ENCODE results near the gene LRRN3. TPM values are rescaled to one million over a fixed set of nuclear protein-coding genes. Genes with fewer than 3 reads are reported as not detected.
A peak's percentile ranks its signal among the peaks of the same experiment; 100 is the strongest.

LRRN3 gene
- total and polyA plus RNA-seq, 9 donors: 8.7 to 18.9 (median 12.2) TPM

DNA sequence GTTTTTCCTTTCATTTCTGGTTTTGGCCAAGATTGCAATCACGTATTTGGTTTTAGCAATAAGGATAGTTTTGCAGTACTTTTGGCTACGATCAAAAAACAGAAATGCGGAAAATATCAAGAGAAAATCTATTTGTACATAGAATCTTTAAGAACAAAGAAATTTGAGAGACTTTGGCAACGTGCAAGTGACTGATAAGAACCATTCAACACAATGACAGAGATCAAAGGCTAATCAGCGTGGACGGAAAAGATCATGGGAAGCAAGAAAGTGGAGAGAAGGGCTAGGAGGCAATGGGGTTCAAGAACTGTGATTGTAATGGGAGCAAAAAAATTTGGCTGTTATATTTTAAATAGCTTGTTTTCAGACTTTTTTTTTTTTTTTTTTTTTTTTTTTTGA is 16.2 kb upstream of the LRRN3 start:
- DNase-seq: no peak
- WGBS (ENCODE audit: insufficient coverage): no CpG with 5 or more reads among the region's 6 CpGs
- Histone ChIP-seq H3K9me3 (replicated peaks; ENCODE audit: control insufficient read depth, low read depth, low read length) (no peaks in the 10 kb centered on the region), H3K36me3 (ENCODE audit: control insufficient read depth, insufficient read depth, low read length) (no peaks in the 10 kb centered on the region), H3K4me1 (ENCODE audit: control insufficient read depth, insufficient read depth, low read length) (no peaks in the 10 kb centered on the region), H3K27me3 (ENCODE audit: control insufficient read depth, insufficient read depth, low read length) (no peaks in the 10 kb centered on the region), H3K4me3 (ENCODE audit: low read length) (no peak overlapping the region), H3K27ac (ENCODE audit: low read length) (no peak overlapping the region)

DNA sequence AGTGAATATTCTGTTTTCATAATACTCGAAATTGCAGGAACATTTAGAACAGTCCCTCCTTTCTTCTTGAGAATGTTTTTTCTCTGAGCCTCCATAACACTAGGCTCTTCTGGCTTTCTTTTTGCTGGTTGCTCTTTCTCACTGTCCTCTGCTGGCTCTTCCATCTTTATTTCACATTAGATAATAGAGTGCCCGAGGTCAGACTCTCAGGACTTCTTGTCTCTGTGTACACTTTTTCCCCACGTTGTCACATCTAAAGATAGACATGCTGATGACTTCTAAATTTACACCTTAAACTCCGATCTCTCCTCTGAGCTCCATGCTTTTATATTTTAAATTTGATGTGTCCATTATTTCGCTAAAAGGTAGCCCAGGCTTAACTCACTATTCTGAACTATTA is 15.4 kb upstream of the LRRN3 start:
- Histone ChIP-seq H3K27me3 (ENCODE audit: control insufficient read depth, insufficient read depth, low read length) (no peaks in the 10 kb centered on the region), H3K4me1 (ENCODE audit: control insufficient read depth, insufficient read depth, low read length) (no peaks in the 10 kb centered on the region), H3K27ac (ENCODE audit: low read length) (no peak overlapping the region), H3K9me3 (replicated peaks; ENCODE audit: control insufficient read depth, low read depth, low read length) (no peaks in the 10 kb centered on the region), H3K36me3 (ENCODE audit: control insufficient read depth, insufficient read depth, low read length) (no peaks in the 10 kb centered on the region), H3K4me3 (ENCODE audit: low read length) (no peak overlapping the region)
- WGBS (ENCODE audit: insufficient coverage): no CpG with 5 or more reads among the region's 5 CpGs
- DNase-seq: no peak

DNA sequence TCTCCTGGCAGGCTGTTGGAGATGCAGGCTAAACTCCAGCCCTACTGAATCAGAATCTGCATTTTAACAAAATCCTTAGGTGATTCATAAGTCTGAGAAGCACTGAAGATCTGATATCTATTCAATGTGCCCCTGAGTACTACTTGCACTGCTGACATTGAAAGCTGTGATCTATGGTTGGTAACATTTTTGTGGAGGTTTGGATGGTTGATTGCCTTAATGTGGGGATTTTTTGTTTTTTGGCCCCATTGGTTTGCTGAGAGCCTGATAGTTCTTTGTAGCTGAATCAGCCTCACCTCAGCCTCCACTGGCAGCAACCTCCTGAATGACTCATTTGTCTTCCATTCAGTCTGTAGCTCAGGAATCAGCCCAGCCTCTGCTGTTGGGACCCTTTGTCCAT is 14.7 kb upstream of the LRRN3 start:
- H3K27me3 ChIP-seq (ENCODE audit: control insufficient read depth, insufficient read depth, low read length): no peaks in the 10 kb centered on the region
- DNase-seq: no peak

DNA sequence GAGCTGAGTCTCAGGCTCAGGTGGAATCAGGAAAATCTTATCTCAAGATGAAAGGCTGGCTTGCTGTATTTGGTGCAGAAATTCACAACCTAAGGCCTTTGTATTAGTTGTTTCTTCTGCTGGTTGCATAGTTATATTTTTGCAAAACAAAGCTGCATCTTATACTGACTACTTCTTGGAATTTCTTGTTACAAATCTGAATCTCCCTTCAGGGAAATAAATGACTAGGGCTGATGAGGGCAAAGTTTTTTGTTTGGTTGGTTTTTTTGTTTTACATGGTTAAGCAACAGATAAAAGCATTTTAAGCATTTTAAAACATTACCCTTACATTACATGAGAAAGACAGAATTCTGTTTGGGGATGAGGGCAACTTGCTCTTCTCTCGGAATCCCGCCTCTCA is 13.9 kb upstream of the LRRN3 start:
- Histone ChIP-seq H3K36me3 (ENCODE audit: control insufficient read depth, insufficient read depth, low read length) (no peaks in the 10 kb centered on the region), H3K27me3 (ENCODE audit: control insufficient read depth, insufficient read depth, low read length) (no peaks in the 10 kb centered on the region), H3K4me1 (ENCODE audit: control insufficient read depth, insufficient read depth, low read length) (no peaks in the 10 kb centered on the region), H3K27ac (ENCODE audit: low read length) (no peak overlapping the region), H3K9me3 (replicated peaks; ENCODE audit: control insufficient read depth, low read depth, low read length) (no peaks in the 10 kb centered on the region), H3K4me3 (ENCODE audit: low read length) (no peak overlapping the region)
- no CpG with 5 or more reads among the region's 2 CpGs for WGBS (ENCODE audit: insufficient coverage)
- no peak for DNase-seq

More for the DNA sequence above, 14.7 kb upstream of the LRRN3 start:
- Histone ChIP-seq H3K27ac (ENCODE audit: low read length) (no peak overlapping the region), H3K9me3 (replicated peaks; ENCODE audit: control insufficient read depth, low read depth, low read length) (no peaks in the 10 kb centered on the region), H3K4me3 (ENCODE audit: low read length) (no peak overlapping the region), H3K36me3 (ENCODE audit: control insufficient read depth, insufficient read depth, low read length) (no peaks in the 10 kb centered on the region), H3K4me1 (ENCODE audit: control insufficient read depth, insufficient read depth, low read length) (no peaks in the 10 kb centered on the region)

DNA sequence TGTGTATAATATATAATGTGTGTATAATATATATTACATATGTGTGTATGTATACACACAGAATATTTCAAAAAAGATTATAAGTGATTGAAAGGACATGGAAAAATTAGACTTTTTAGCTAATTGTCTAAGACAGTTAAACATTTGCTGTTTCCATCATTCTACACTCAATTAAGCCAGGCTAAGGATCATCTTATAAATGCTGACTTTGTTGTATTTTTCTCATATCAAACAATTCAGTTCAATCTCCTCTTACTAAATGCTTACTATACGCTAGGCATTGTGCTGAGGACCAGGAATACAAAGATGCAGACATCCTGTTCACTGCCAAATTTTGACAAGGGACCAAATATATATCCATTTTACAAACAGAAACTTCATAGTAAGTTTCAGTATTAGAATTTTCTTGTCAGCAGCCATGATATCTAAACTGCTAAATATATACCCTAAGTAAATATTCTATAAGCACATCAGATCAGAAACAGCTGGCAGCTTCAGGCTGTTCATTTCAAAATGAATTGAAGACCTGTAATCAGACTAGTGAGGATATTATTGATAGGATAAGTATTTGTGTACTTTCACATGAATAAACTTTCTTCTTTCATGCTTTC is 10.3 kb upstream of the LRRN3 start:
- no peaks in the 10 kb centered on the region for H3K27me3 ChIP-seq (ENCODE audit: control insufficient read depth, insufficient read depth, low read length)
- no peaks in the 10 kb centered on the region for H3K4me1 ChIP-seq (ENCODE audit: control insufficient read depth, insufficient read depth, low read length)
- no peak for DNase-seq
- no peaks in the 10 kb centered on the region for H3K9me3 ChIP-seq (replicated peaks; ENCODE audit: control insufficient read depth, low read depth, low read length)
- no peak overlapping the region for H3K27ac ChIP-seq (ENCODE audit: low read length)
- 100% methylated on average over 1 of the region's 1 CpG for WGBS (ENCODE audit: insufficient coverage)
- H3K4me3 ChIP-seq (ENCODE audit: low read length): no peak overlapping the region
- H3K36me3 ChIP-seq (ENCODE audit: control insufficient read depth, insufficient read depth, low read length): no peaks in the 10 kb centered on the region

DNA sequence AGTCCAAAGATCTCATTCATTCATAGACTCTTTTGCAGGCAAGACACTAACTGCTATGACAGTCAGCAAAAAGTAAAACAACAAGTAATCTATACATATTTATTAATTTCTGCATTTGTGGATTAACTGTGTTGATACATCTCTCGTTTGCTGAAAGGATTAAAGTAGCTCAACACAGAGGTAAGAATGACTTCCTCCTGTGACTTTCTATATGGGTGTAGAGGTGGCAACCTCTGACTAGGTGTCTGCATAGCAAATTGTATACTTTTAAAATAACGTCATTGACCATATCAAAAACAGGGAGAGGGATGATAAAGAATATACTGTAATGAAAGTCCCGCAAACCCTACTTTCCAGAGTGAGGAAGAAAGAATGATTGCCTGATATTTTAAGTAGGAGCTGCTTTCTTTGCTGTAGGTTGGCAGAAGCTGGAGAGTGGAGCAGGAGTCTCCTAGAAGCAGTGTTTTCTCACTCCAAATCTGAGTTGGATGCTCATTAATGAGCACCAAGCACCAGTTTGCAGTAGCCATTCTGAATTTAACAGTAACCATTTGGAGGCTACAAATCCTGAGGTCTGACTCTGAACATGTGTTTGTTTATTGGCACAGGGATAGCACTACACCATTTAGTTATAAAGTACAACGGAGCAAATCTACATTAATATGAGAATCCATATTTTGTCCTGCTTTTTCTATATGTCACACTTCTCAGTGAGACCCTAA is 9.2 kb upstream of the LRRN3 start:
- no peak overlapping the region for H3K27ac ChIP-seq (ENCODE audit: low read length)
- no peak for DNase-seq
- no CpG with 5 or more reads among the region's 4 CpGs for WGBS (ENCODE audit: insufficient coverage)
- no peaks in the 10 kb centered on the region for H3K9me3 ChIP-seq (replicated peaks; ENCODE audit: control insufficient read depth, low read depth, low read length)
- H3K4me3 ChIP-seq (ENCODE audit: low read length): no peak overlapping the region
- H3K27me3 ChIP-seq (ENCODE audit: control insufficient read depth, insufficient read depth, low read length): no peaks in the 10 kb centered on the region
- H3K36me3 ChIP-seq (ENCODE audit: control insufficient read depth, insufficient read depth, low read length): no peaks in the 10 kb centered on the region
- no peaks in the 10 kb centered on the region for H3K4me1 ChIP-seq (ENCODE audit: control insufficient read depth, insufficient read depth, low read length)

DNA sequence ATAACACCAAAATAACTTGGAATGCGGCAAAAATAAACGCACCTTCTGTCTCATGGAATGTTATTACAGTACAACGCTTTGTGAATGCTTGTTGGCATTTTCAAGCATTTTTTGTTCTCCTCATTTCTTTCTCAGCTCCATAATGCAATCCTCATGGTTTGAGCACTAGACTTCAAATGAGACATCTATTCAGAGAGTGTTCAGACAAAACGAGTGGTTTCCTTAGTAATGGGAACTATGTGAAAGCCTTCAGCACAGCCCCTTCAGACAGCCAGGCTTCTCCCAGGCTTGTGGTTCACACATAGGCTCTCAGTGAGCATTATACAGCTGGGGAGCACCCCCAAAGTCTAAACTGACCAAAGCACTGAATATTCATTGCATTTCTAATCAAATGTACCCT is 8.6 kb upstream of the LRRN3 start:
- H3K4me1 ChIP-seq (ENCODE audit: control insufficient read depth, insufficient read depth, low read length): no peaks in the 10 kb centered on the region
- peak; percentile 11 for DNase-seq
- H3K27me3 ChIP-seq (ENCODE audit: control insufficient read depth, insufficient read depth, low read length): no peaks in the 10 kb centered on the region
- no CpG with 5 or more reads among the region's 4 CpGs for WGBS (ENCODE audit: insufficient coverage)
- H3K27ac ChIP-seq (ENCODE audit: low read length): no peak overlapping the region
- no peaks in the 10 kb centered on the region for H3K36me3 ChIP-seq (ENCODE audit: control insufficient read depth, insufficient read depth, low read length)
- H3K9me3 ChIP-seq (replicated peaks; ENCODE audit: control insufficient read depth, low read depth, low read length): no peaks in the 10 kb centered on the region
- H3K4me3 ChIP-seq (ENCODE audit: low read length): no peak overlapping the region

DNA sequence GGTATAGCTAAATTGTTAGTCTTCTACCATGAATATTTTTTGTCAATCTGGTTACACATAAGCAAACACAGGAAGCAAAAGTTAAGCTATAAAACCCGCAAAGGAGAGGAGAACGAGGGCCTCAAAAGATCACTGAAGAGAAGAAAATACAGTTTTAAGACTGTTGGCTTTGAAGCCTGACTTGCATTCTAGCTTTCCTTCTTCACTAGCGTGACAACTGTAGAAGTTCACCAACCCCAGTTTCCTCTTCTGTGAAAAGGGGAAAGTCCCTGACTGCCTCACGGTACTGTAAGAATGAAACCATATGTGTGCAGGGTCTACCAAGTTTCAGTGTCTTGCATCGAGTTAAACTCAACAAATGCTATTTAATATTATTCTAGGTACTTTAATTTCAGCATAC is 7.5 kb upstream of the LRRN3 start:
- Histone ChIP-seq H3K36me3 (ENCODE audit: control insufficient read depth, insufficient read depth, low read length) (no peaks in the 10 kb centered on the region), H3K27ac (ENCODE audit: low read length) (no peak overlapping the region), H3K27me3 (ENCODE audit: control insufficient read depth, insufficient read depth, low read length) (no peaks in the 10 kb centered on the region), H3K9me3 (replicated peaks; ENCODE audit: control insufficient read depth, low read depth, low read length) (no peaks in the 10 kb centered on the region), H3K4me3 (ENCODE audit: low read length) (no peak overlapping the region), H3K4me1 (ENCODE audit: control insufficient read depth, insufficient read depth, low read length) (no peaks in the 10 kb centered on the region)
- DNase-seq: peak; percentile 45
- WGBS (ENCODE audit: insufficient coverage): no CpG with 5 or more reads among the region's 5 CpGs

DNA sequence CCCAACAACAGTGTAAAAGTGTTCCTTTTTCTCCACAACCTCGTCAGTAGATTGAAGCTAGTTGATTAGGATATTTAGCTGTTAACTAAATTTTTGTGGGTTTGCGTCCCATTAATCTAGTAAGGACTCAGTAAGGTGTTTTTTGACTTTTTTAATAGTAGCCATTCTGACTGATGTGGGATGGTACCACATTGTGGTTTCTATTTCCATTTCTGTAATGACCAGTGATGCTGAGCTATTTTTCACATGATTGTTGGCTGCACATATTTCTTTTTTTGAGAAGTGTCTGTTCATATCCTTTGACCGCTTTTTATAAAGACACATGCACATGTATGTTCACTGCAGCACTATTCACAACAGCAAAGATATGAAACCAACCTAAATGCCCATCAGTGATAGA is 5.6 kb upstream of the LRRN3 start:
- H3K4me3 ChIP-seq (ENCODE audit: low read length): no peak overlapping the region
- WGBS (ENCODE audit: insufficient coverage): no CpG with 5 or more reads among the region's 3 CpGs
- no peaks in the 10 kb centered on the region for H3K36me3 ChIP-seq (ENCODE audit: control insufficient read depth, insufficient read depth, low read length)
- no peaks in the 10 kb centered on the region for H3K27me3 ChIP-seq (ENCODE audit: control insufficient read depth, insufficient read depth, low read length)
- no peaks in the 10 kb centered on the region for H3K9me3 ChIP-seq (replicated peaks; ENCODE audit: control insufficient read depth, low read depth, low read length)
- no peaks in the 10 kb centered on the region for H3K4me1 ChIP-seq (ENCODE audit: control insufficient read depth, insufficient read depth, low read length)
- no peak for DNase-seq
- no peak overlapping the region for H3K27ac ChIP-seq (ENCODE audit: low read length)

DNA sequence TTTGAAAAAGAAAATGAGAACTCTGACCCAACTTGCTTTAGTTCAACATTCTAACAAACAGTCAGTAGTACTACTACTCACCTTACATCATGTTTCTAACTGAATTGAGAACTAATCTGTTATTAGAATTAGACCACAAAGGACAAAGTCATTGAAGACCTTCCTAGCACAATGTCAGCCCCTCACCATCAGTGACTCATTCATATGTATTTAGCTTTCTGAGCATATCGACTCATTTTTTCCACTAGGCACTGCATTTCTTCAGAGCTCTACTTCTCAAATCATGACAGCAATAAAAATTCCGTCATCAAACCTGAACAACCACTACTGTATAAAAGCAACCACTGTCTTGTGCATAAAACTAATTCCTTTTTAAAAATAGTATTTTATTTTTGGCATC is 4.4 kb upstream of the LRRN3 start:
- peak; percentile 28 for DNase-seq
- H3K4me3 ChIP-seq (ENCODE audit: low read length): no peak overlapping the region
- H3K9me3 ChIP-seq (replicated peaks; ENCODE audit: control insufficient read depth, low read depth, low read length): no peaks in the 10 kb centered on the region
- WGBS (ENCODE audit: insufficient coverage): no CpG with 5 or more reads among the region's 2 CpGs
- no peaks in the 10 kb centered on the region for H3K36me3 ChIP-seq (ENCODE audit: control insufficient read depth, insufficient read depth, low read length)
- no peaks in the 10 kb centered on the region for H3K27me3 ChIP-seq (ENCODE audit: control insufficient read depth, insufficient read depth, low read length)
- H3K27ac ChIP-seq (ENCODE audit: low read length): no peak overlapping the region
- peaks cover under 1% of the 10 kb centered on the region for H3K4me1 ChIP-seq (ENCODE audit: control insufficient read depth, insufficient read depth, low read length)

DNA sequence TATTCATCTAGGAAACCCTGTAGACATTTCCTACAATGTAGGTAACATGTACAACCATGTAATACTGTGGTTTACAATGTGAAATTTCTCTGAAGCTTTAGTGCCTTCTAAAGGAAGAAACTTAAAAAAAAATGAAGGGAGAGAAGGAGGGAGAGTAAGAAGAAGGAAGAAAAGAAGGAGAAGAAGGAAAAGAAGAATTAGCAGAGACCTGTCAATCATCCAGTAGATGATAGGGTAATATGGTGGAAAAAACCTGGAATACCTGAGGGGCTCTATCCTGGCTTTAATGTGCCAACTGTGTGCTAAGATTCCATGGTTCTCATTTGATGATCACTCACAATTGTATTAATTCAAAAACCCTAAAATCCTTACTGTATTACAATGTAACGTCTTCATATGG is 2.6 kb upstream of the LRRN3 start:
- DNase-seq: no peak
- no peaks in the 10 kb centered on the region for H3K27me3 ChIP-seq (ENCODE audit: control insufficient read depth, insufficient read depth, low read length)
- no peak overlapping the region for H3K27ac ChIP-seq (ENCODE audit: low read length)
- H3K4me1 ChIP-seq (ENCODE audit: control insufficient read depth, insufficient read depth, low read length): peaks cover 2% of the 10 kb centered on the region
- no peaks in the 10 kb centered on the region for H3K9me3 ChIP-seq (replicated peaks; ENCODE audit: control insufficient read depth, low read depth, low read length)
- no CpG with 5 or more reads among the region's 1 CpG for WGBS (ENCODE audit: insufficient coverage)
- H3K4me3 ChIP-seq (ENCODE audit: low read length): no peak overlapping the region
- H3K36me3 ChIP-seq (ENCODE audit: control insufficient read depth, insufficient read depth, low read length): no peaks in the 10 kb centered on the region

Data from muscle of leg (tissue), 11 donors.